Fibroblast of pulmonary artery (primary cell): ENCODE measurements around the gene KCNMB2.

Experiments
- DNase-seq: peaks from one replicate; pipeline ENCODE4 v3.0.0-alpha.2; 2010; ENCODE audit warnings: low read depth
- H3K4me3 ChIP-seq: replicated peaks from 2 replicates; pipeline ENCODE4 v1.5.1; 2011; ENCODE audit warnings: low read depth, mild to moderate bottlenecking, control low read depth, low read length, moderate library complexity
- TF ChIP-seq, protein P1 (sequence below): IDR thresholded peaks from 2 replicates; pipeline ENCODE4 v1.5.1; 2011; ENCODE audit warnings: mild to moderate bottlenecking, control low read depth, low read length, inconsistent platforms; ENCODE audit errors: missing control alignments

KCNMB2 gene

DNA sequence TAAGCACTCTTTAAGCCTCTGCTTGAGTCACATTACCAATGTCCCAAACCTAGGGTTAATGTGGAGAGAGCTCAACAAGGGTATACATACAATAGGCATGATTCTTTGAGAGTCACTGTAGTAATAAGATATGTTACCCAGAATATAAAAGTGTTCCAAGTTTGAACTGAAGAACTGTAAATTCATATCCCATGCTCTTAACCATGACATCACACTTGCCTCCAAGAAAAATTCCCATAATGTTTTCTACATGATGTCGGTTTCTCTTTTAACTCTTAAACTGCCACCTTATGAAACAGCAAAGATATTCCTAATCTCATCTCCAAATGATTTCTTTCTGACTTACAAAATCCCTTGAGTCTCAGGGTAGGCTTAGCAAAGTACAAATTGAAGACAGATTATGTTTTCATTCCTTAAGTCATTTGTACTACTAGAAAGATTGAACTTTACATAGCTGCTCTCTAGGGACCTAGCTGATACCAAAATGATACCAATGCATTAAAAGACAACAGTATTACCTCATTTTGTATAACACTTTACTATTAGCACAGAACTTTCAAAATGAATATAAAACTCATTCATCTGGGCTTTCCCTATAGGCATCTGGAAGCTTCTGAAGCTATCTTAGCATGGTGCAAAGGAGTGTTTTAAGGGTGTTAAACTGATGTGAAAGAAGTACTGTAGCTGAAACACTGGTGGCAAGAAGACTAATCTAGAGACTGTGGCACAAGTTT lies 127.1 kb downstream of the KCNMB2 start:
- H3K4me3 ChIP-seq: no peak overlapping the region
- no peak for DNase-seq
- TF ChIP-seq, protein P1, sequence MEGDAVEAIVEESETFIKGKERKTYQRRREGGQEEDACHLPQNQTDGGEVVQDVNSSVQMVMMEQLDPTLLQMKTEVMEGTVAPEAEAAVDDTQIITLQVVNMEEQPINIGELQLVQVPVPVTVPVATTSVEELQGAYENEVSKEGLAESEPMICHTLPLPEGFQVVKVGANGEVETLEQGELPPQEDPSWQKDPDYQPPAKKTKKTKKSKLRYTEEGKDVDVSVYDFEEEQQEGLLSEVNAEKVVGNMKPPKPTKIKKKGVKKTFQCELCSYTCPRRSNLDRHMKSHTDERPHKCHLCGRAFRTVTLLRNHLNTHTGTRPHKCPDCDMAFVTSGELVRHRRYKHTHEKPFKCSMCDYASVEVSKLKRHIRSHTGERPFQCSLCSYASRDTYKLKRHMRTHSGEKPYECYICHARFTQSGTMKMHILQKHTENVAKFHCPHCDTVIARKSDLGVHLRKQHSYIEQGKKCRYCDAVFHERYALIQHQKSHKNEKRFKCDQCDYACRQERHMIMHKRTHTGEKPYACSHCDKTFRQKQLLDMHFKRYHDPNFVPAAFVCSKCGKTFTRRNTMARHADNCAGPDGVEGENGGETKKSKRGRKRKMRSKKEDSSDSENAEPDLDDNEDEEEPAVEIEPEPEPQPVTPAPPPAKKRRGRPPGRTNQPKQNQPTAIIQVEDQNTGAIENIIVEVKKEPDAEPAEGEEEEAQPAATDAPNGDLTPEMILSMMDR: no peak

DNA sequence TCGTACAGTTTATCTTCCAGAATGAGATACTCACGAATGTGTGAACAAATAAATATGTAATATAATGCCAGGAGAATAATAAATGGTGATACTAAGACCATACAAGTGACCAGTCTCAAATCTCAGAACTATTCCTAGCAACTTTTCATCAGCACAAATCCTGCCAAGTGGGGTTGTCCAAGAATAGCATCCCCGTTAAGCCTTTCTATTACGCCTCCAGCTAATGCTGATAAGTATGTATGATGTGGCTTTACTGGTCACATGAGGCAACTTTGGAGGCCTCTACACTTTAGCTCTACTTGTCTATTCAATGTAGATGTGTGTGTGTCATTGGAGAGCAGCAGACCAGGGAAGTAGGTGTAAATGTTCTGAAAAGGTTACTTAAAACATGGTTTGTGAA lies 129.5 kb downstream of the KCNMB2 start:
- TF ChIP-seq, protein P1: no peak
- DNase-seq: peak; percentile 28
- H3K4me3 ChIP-seq: no peak overlapping the region

DNA sequence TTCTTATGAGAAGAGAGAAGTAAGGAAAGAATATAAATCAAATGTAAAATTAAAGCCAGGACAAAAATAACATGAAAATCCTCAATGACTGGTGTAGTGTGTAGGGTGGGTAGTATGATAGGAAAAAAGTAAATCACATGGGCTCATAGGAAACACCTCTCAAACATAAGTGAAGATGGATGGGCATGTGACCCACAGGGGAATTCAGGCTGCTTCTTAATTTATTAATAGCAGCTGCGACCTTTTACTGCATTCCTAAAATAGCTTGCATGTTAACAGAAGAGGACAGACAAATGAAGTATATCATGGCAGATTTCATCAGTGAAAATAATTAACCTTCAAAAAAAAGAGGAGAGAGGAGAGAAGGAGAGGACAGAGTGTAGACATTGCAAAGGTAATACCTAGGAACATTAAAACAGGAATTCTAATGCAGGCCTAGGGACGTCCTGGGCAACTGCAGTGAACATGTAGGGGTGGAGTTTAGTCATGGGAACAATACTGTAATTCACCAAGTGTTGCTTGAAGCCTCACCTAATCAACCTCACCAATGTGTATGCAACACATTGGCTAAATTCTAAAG lies 132.9 kb downstream of the KCNMB2 start:
- DNase-seq: no peak
- H3K4me3 ChIP-seq: no peak overlapping the region
- TF ChIP-seq, protein P1: no peak

DNA sequence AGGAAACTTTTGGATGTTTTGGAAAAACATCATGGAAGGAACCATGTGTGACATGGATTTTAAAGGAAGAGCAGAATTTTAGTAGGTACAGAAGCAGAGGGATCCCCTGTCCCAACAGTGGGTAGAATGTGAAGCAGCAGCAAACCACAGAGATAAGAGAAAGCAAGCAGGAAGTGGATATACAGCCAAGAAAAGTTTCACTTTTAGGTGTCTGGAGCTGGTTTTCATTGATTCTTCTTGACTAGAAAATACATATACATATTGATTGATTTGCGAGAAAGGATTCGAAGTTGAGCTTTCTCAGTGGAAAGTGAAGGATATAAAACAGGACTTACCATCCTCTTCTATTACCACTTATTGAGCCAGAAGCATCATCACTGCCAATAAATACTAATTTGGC lies 133.5 kb downstream of the KCNMB2 start:
- no peak overlapping the region for H3K4me3 ChIP-seq
- TF ChIP-seq, protein P1: no peak
- DNase-seq: no peak

DNA sequence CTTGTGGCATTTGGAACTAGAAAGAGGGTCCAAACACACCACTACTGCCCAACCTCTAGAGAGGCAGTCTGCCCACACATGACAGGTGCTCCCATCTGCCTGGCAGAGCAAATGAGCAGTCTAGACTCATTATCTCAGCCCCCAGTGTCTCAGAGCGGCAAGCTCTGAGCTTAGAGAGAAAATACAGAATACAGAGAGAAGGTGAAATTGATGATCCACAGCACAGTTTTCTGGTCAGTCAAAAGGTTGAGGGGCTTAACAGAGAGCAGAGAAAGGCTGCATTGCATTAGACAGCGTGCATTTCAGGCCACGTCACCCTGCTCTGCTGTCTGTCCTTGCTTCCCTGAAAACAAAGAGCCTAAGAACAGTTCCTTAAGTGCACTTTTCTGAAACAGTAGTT lies 135.1 kb downstream of the KCNMB2 start:
- TF ChIP-seq, protein P1: no peak
- no peak for DNase-seq
- no peak overlapping the region for H3K4me3 ChIP-seq

DNA sequence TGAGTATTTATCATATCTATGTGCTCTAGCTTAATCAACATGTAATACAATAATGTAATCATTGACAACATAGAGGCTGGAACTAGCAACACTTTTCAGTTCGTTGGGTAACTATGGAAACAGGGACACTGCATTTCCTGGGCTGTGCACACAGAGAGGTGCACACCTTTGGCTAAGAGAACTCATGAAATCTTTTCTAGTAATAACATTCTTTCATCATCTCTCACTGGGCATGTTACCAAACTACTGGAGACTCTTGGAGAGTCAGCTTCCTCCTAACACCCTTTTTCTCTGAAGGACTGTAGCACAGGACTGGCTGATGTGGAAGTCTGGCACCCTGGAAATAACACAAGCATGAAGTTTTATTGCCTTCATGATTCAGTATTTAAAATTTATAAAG lies 135.6 kb downstream of the KCNMB2 start:
- TF ChIP-seq, protein P1: no peak
- H3K4me3 ChIP-seq: no peak overlapping the region
- peak; percentile 77 for DNase-seq

DNA sequence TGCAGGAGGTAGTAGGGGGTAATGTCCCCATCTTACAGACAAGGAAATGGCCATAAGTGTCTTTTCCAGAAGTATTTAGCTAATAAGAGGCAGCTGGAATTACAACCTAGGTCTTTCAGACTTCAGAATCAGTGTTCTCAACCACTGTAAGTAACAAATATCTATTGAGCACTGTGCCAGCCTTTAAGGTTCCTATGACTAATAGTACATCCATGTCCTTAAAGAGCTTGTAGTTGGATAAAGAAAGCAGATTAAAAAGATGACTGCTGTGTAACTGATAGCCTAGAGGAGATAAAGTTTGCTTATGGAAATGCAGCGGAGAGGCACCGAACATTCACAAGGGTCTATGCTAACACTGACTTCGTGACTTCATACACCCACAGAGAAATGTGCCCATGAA lies 136.0 kb downstream of the KCNMB2 start:
- TF ChIP-seq, protein P1: no peak
- DNase-seq: no peak
- no peak overlapping the region for H3K4me3 ChIP-seq
